Measurements from ENCODE around the gene RFC5. TPM values are rescaled to one million over a fixed set of nuclear protein-coding genes. Genes with fewer than 3 reads are reported as not detected.
"Not testable (repeated sequence)": the region's sequence is repeated elsewhere in the genome, so short reads cannot be mapped to it uniquely, and the experiment has no call there.

RFC5 gene
- total RNA-seq, 1 donor from 2014 or later, result 13.2 TPM

GRCh38 chr12:118052324-118053070 is 36.0 kb downstream of the RFC5 start:
- peak; percentile 58 for DNase-seq (ENCODE audit: low spot score)

- DNase-seq (ENCODE audit: low spot score), result no peak
Observed at GRCh38 chr12:118053071-118053985, 36.8 kb downstream of the RFC5 start.

GRCh38 chr12:118055144-118055557 is 38.6 kb downstream of the RFC5 start:
- DNase-seq (ENCODE audit: low spot score), result peak; percentile 28

- DNase-seq (ENCODE audit: low spot score), result no peak
Observed at GRCh38 chr12:118055865-118056773, 39.6 kb downstream of the RFC5 start.

- no peak for DNase-seq (ENCODE audit: low spot score)
Observed at GRCh38 chr12:118058227-118058626, 41.7 kb downstream of the RFC5 start.

- DNase-seq (ENCODE audit: low spot score), result no peak
Observed at GRCh38 chr12:118058881-118059280, 42.4 kb downstream of the RFC5 start.

GRCh38 chr12:118059341-118060191 is 43.1 kb downstream of the RFC5 start:
- DNase-seq (ENCODE audit: low spot score), result no peak

- DNase-seq (ENCODE audit: low spot score), result peak; percentile 14
Observed at GRCh38 chr12:118060301-118061010, 44.0 kb downstream of the RFC5 start.

GRCh38 chr12:118061011-118061872 is 44.7 kb downstream of the RFC5 start, which contains the start of gene WSB2:
TSS of gene WSB2 (minus strand) at chr12:118061179. CDS start at chr12:118061048, 131 bp downstream.
- peak; percentile 65 for DNase-seq (ENCODE audit: low spot score)

GRCh38 chr12:118061873-118062843 is 45.7 kb downstream of the RFC5 start:
- peak; percentile 70 for DNase-seq (ENCODE audit: low spot score)

GRCh38 chr12:118063576-118064391 is 47.3 kb downstream of the RFC5 start:
- no peak for DNase-seq (ENCODE audit: low spot score)

GRCh38 chr12:118064608-118065007 is 48.1 kb downstream of the RFC5 start:
- no peak for DNase-seq (ENCODE audit: low spot score)

GRCh38 chr12:118065380-118065779 is 48.9 kb downstream of the RFC5 start:
- no peak for DNase-seq (ENCODE audit: low spot score)

GRCh38 chr12:118068445-118068844 is 51.9 kb downstream of the RFC5 start:
- DNase-seq (ENCODE audit: low spot score), result no peak

- no peak for DNase-seq (ENCODE audit: low spot score)
Observed at GRCh38 chr12:118070650-118071049, 54.1 kb downstream of the RFC5 start.

GRCh38 chr12:118073768-118074167 is 57.3 kb downstream of the RFC5 start:
- no peak for DNase-seq (ENCODE audit: low spot score)

GRCh38 chr12:118081521-118081920 is 65.0 kb downstream of the RFC5 start:
- DNase-seq (ENCODE audit: low spot score), result not testable (repeated sequence)

All from umbilical cord (tissue), 2 donors.